C4-2B (cell line): ENCODE results near the gene XPNPEP2.

ENCODE experiments used
- H3K27ac ChIP-seq: fragments of 450-650 bp; 2 replicates; pipeline ENCODE4 v1.5.1; 2017
- CTCF ChIP-seq: fragments of 450-650 bp; conservative IDR thresholded peaks from 2 replicates; pipeline ENCODE4 v1.5.1; 2017; ENCODE audit warnings: mild to moderate bottlenecking
- ZFX ChIP-seq: fragments of 450-650 bp; IDR thresholded peaks from 2 replicates; pipeline ENCODE4 v1.6.1; 2017

The XPNPEP2 gene

GRCh38 chrX:129791961-129792570 lies 53.3 kb downstream of the XPNPEP2 start:
- TF ChIP-seq ZFX (no peak), CTCF (no peak)
- no peak overlapping the region for H3K27ac ChIP-seq

GRCh38 chrX:129792586-129793291 lies 54.0 kb downstream of the XPNPEP2 start:
- TF ChIP-seq CTCF (no peak), ZFX (no peak)

GRCh38 chrX:129793604-129794191 lies 54.9 kb downstream of the XPNPEP2 start:
- TF ChIP-seq CTCF (no peak), ZFX (no peak)
- H3K27ac ChIP-seq, result no peak overlapping the region

More at GRCh38 chrX:129792586-129793291, 54.0 kb downstream of the XPNPEP2 start:
- H3K27ac ChIP-seq, result no peak overlapping the region

- H3K27ac ChIP-seq, result no peak overlapping the region
- no peak for TF ChIP-seq CTCF
These were observed 56.8 kb downstream of the XPNPEP2 start for GRCh38 chrX:129795584-129795983.

GRCh38 chrX:129797251-129797906 lies 58.6 kb downstream of the XPNPEP2 start:
- TF ChIP-seq CTCF (no peak), ZFX (no peak)
- H3K27ac ChIP-seq, result no peak overlapping the region

GRCh38 chrX:129798456-129798855 lies 59.7 kb downstream of the XPNPEP2 start:
- TF ChIP-seq ZFX (no peak), CTCF (no peak)
- no peak overlapping the region for H3K27ac ChIP-seq

- H3K27ac ChIP-seq, result no peak overlapping the region
- TF ChIP-seq ZFX, result no peak
- TF ChIP-seq CTCF, result no peak
These were observed 60.1 kb downstream of the XPNPEP2 start for GRCh38 chrX:129798888-129799287.
